Mesendoderm (in vitro differentiated cells): ENCODE measurements around the gene NGB.

Experiments
- DNase-seq: peaks from one replicate; pipeline ENCODE4 v3.0.0; 2013
- H2AK5ac ChIP-seq: 2 replicates; pipeline ENCODE4 v1.6.1; 2013; ENCODE audit warnings: low read length, inconsistent platforms
- H2BK120ac ChIP-seq: 2 replicates; pipeline ENCODE4 v1.6.1; 2013; ENCODE audit warnings: low read depth, mild to moderate bottlenecking, low read length, moderate library complexity, mixed read lengths
- H2BK15ac ChIP-seq: replicated peaks from 2 replicates; pipeline ENCODE4 v1.6.1; 2013; ENCODE audit warnings: low read depth, mild to moderate bottlenecking, moderate library complexity
- H2BK5ac ChIP-seq: 2 replicates; pipeline ENCODE4 v1.6.1; 2013; ENCODE audit warnings: low read length, inconsistent platforms
- H3K18ac ChIP-seq: 2 replicates; pipeline ENCODE4 v1.6.1; 2013; ENCODE audit warnings: mild to moderate bottlenecking, low read length, mixed read lengths
- H3K23ac ChIP-seq: one replicate; pipeline ENCODE4 v1.6.1; 2013; ENCODE audit warnings: low read length
- H3K27ac ChIP-seq: 2 replicates; pipeline ENCODE4 v1.5.1; 2013; ENCODE audit warnings: low read depth, mild to moderate bottlenecking, inconsistent platforms, low read length, moderate library complexity
- H3K27me3 ChIP-seq: 2 replicates; pipeline ENCODE4 v1.6.1; 2013; ENCODE audit warnings: low read length, control low read depth, mild to moderate bottlenecking, inconsistent platforms; ENCODE audit not compliant: insufficient read depth, poor library complexity
- H3K36me3 ChIP-seq: 2 replicates; pipeline ENCODE4 v1.6.1; 2013; ENCODE audit warnings: low read length, inconsistent platforms; ENCODE audit not compliant: control insufficient read depth, insufficient read depth
- H3K4ac ChIP-seq: one replicate; pipeline ENCODE4 v1.6.1; 2013; ENCODE audit warnings: low read depth, mild to moderate bottlenecking, low read length, moderate library complexity
- H3K4me1 ChIP-seq: 2 replicates; pipeline ENCODE4 v1.6.1; 2013; ENCODE audit warnings: low read depth, low read length, inconsistent platforms; ENCODE audit not compliant: control insufficient read depth
- H3K4me2 ChIP-seq: 2 replicates; pipeline ENCODE4 v1.6.1; 2013; ENCODE audit warnings: low read length
- H3K4me3 ChIP-seq: 2 replicates; pipeline ENCODE4 v1.5.1; 2013; ENCODE audit warnings: mild to moderate bottlenecking, low read length
- H3K56ac ChIP-seq: one replicate; pipeline ENCODE4 v1.6.1; 2013; ENCODE audit warnings: low read length
- H3K79me1 ChIP-seq: 2 replicates; pipeline ENCODE4 v1.6.1; 2013; ENCODE audit warnings: low read length, inconsistent platforms
- H3K79me2 ChIP-seq: 2 replicates; pipeline ENCODE4 v1.6.1; 2013; ENCODE audit warnings: mild to moderate bottlenecking, low read length; ENCODE audit not compliant: control insufficient read depth, insufficient read depth
- H3K9ac ChIP-seq: 2 replicates; pipeline ENCODE4 v1.6.1; 2013; ENCODE audit warnings: low read length, inconsistent platforms
- H4K5ac ChIP-seq: one replicate; pipeline ENCODE4 v1.6.1; 2013; ENCODE audit warnings: low read length
- H4K8ac ChIP-seq: one replicate; pipeline ENCODE4 v1.6.1; 2013; ENCODE audit warnings: low read depth, mild to moderate bottlenecking, control low read depth, low read length, moderate library complexity
- WGBS: extraction: QIAGEN DNeasy Blood & Tissue Kit; methylation state at CpG from one replicate; pipeline ENCODE4 v1.1.7; 2013; ENCODE audit warnings: low lambda C conversion rate, missing lambda C conversion rate; ENCODE audit not compliant: insufficient coverage; ENCODE audit errors: extremely low coverage; 5-methylcytosine and 5-hydroxymethylcytosine counted together

The NGB gene

DNA sequence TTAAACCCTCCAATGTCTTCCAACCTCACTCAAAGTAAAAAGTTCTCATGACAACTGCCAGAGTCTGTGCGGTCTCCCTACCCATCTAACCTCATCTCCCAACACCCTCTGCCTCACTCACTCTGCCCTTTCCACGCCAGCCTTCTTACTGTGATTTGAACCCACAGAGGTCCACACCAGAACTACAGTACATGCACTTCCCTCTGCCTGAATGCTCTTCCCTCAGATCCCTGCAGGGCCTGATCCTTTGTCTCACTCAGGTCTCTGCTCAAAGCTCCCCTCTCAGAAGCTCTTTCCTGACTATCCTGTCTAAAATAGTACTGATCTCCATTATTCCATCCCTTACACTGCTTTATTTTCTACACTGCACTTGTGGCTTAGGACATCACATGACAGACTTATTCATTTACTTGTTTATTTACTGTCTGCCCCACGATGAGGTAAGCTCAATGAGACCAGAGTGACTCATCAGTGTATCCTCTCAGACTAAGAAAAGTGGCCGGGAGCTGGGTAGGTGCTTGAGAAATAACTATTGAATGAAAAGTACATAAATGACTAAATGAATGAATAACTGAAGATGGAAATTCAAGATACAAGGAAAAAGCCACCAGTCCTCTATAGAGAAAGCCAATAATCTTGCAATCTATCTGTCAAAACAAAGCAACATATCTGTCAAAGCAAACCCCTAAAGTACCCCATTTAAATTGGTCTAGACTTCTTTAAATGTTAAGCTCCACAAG is 32.6 kb upstream of the NGB start:
- Histone ChIP-seq H2BK15ac (no peak overlapping the region), H3K4me3 (no peak overlapping the region), H3K23ac (no peak overlapping the region), H2BK120ac (no peak overlapping the region), H3K4me1 (peaks cover 2% of the 10 kb centered on the region), H4K5ac (no peak overlapping the region), H3K18ac (no peak overlapping the region), H2AK5ac (no peak overlapping the region), H3K79me2 (no peaks in the 10 kb centered on the region), H3K79me1 (no peaks in the 10 kb centered on the region), H3K4me2 (no peak overlapping the region), H3K36me3 (peaks cover 3% of the 10 kb centered on the region), H3K4ac (no peak overlapping the region), H3K27ac (peak overlapping the region; percentile 9), H4K8ac (no peak overlapping the region), H2BK5ac (no peak overlapping the region), H3K56ac (peak overlapping the region; percentile 62), H3K27me3 (no peaks in the 10 kb centered on the region), H3K9ac (peak overlapping the region; percentile 27)
- peak; percentile 86 for DNase-seq
- WGBS = no CpG with 5 or more reads among the region's 4 CpGs

DNA sequence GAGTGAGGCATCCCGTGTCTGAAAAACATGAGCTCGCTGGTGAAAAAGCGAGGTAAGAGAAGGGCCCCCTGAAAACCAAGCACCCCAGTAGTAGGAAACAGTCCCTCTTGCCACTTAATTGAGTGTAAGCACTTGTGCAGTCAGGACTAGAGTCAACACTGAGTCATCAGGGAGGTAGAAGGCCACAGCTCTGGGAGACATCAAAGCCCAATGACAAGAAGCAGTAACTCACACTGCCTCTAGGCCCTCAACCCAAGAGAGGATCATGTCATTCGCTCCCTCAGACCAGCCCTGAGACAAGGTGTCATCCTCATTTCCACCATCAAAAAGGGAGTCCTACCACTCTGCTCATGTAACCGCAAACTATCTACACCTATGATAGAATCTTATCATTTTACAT is 31.9 kb upstream of the NGB start:
- no peak overlapping the region for H3K27ac ChIP-seq

GRCh38 chr14:77301103-77301502 is 30.1 kb upstream of the NGB start:
- no peak overlapping the region for H2BK5ac ChIP-seq
- no peak overlapping the region for H3K18ac ChIP-seq
- no peaks in the 10 kb centered on the region for H3K79me1 ChIP-seq
- no peak overlapping the region for H3K9ac ChIP-seq
- no peak overlapping the region for H2AK5ac ChIP-seq
- no peaks in the 10 kb centered on the region for H3K79me2 ChIP-seq
- no peak overlapping the region for H3K27ac ChIP-seq
- H3K4ac ChIP-seq = no peak overlapping the region
- H3K4me3 ChIP-seq = no peak overlapping the region
- H4K5ac ChIP-seq = no peak overlapping the region
- no peak overlapping the region for H4K8ac ChIP-seq
- no peak overlapping the region for H2BK15ac ChIP-seq
- H3K56ac ChIP-seq = no peak overlapping the region
- H3K36me3 ChIP-seq = peaks cover 5% of the 10 kb centered on the region
- peak; percentile 93 for DNase-seq
- H3K4me2 ChIP-seq = no peak overlapping the region
- no peak overlapping the region for H3K23ac ChIP-seq
- H3K27me3 ChIP-seq = no peaks in the 10 kb centered on the region
- peaks cover 2% of the 10 kb centered on the region for H3K4me1 ChIP-seq
- no peak overlapping the region for H2BK120ac ChIP-seq
- WGBS = no CpG with 5 or more reads among the region's 10 CpGs

More for the DNA sequence above, 31.9 kb upstream of the NGB start:
- peak; percentile 78 for DNase-seq
- no peak overlapping the region for H3K4me2 ChIP-seq
- no peaks in the 10 kb centered on the region for H3K27me3 ChIP-seq
- H3K79me2 ChIP-seq = no peaks in the 10 kb centered on the region
- no peaks in the 10 kb centered on the region for H3K79me1 ChIP-seq
- H3K4me3 ChIP-seq = no peak overlapping the region
- no peak overlapping the region for H3K9ac ChIP-seq
- no peak overlapping the region for H2BK5ac ChIP-seq
- no peak overlapping the region for H3K56ac ChIP-seq
- H2AK5ac ChIP-seq = no peak overlapping the region
- H3K18ac ChIP-seq = no peak overlapping the region
- no peak overlapping the region for H3K23ac ChIP-seq
- H2BK120ac ChIP-seq = no peak overlapping the region
- H3K4me1 ChIP-seq = peaks cover 2% of the 10 kb centered on the region
- no peak overlapping the region for H4K5ac ChIP-seq
- no peak overlapping the region for H2BK15ac ChIP-seq
- H3K4ac ChIP-seq = no peak overlapping the region
- WGBS = no CpG with 5 or more reads among the region's 5 CpGs
- H4K8ac ChIP-seq = no peak overlapping the region
- peaks cover 5% of the 10 kb centered on the region for H3K36me3 ChIP-seq

DNA sequence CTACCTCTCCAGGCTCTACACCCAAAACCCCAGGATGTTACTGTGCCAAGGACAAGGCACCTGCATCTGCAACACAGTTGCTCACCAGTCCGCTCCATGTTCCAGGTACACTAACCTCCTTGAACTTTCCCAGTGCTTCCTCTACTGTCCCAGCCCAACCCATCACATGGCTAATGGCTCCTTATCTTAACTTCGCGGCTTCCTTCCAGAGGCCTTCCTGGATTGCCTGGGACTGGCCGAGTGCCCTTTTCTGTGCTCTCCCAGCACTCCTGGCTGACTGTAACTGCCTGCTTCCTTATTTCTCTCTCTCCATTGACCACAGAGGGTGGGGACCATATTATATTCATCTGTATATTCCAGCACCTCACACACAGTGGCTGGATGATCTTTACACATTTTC is 28.8 kb upstream of the NGB start:
- H3K18ac ChIP-seq = no peak overlapping the region
- H3K79me2 ChIP-seq = no peaks in the 10 kb centered on the region
- no peak overlapping the region for H2BK15ac ChIP-seq
- H3K36me3 ChIP-seq = peaks cover 3% of the 10 kb centered on the region
- H3K4me2 ChIP-seq = no peak overlapping the region
- no peak for DNase-seq
- H3K4me1 ChIP-seq = peaks cover 2% of the 10 kb centered on the region
- no peak overlapping the region for H2BK5ac ChIP-seq
- no peak overlapping the region for H2AK5ac ChIP-seq
- no peak overlapping the region for H3K56ac ChIP-seq
- no peak overlapping the region for H4K5ac ChIP-seq
- no peak overlapping the region for H3K27ac ChIP-seq
- no peak overlapping the region for H3K9ac ChIP-seq
- no peak overlapping the region for H2BK120ac ChIP-seq
- no peaks in the 10 kb centered on the region for H3K27me3 ChIP-seq
- no peaks in the 10 kb centered on the region for H3K79me1 ChIP-seq
- H3K4ac ChIP-seq = no peak overlapping the region
- H3K4me3 ChIP-seq = no peak overlapping the region
- no peak overlapping the region for H4K8ac ChIP-seq
- no peak overlapping the region for H3K23ac ChIP-seq
- WGBS = no CpG with 5 or more reads among the region's 4 CpGs

- Histone ChIP-seq H3K27ac (no peak overlapping the region), H3K4me1 (no peaks in the 10 kb centered on the region)
- WGBS = no CpG with 5 or more reads among the region's 8 CpGs
These were observed 25.9 kb upstream of the NGB start for GRCh38 chr14:77296906-77297305.

DNA sequence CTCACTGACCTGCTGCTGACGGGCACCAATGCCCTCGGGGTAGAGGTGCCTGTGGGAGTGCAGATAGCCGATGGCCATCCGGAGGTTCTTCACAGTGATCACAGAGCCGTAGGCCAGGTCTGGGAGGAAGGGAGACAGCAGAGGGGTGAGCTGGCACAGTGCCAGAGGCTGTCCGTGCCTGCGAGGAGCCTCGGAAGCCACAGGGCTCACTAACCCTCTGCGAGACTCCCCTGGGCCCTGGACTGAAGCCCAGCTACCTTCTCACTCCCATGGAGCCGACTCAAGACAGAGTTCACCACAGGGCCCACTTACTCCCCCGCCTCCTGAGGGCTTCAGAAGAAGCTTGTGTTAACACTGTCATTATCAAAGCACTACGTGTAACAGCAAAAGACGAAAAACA is 25.1 kb upstream of the NGB start:
- H4K5ac ChIP-seq = no peak overlapping the region
- no peaks in the 10 kb centered on the region for H3K4me1 ChIP-seq
- no peak overlapping the region for H3K9ac ChIP-seq
- H3K27me3 ChIP-seq = no peaks in the 10 kb centered on the region
- H3K4me3 ChIP-seq = no peak overlapping the region
- no peak overlapping the region for H3K4me2 ChIP-seq
- H2AK5ac ChIP-seq = no peak overlapping the region
- H3K56ac ChIP-seq = no peak overlapping the region
- H3K79me1 ChIP-seq = no peaks in the 10 kb centered on the region
- no peak overlapping the region for H2BK120ac ChIP-seq
- no peak overlapping the region for H2BK15ac ChIP-seq
- WGBS = no CpG with 5 or more reads among the region's 13 CpGs
- no peak overlapping the region for H3K23ac ChIP-seq
- H3K36me3 ChIP-seq = peaks cover 2% of the 10 kb centered on the region
- no peak overlapping the region for H4K8ac ChIP-seq
- H2BK5ac ChIP-seq = no peak overlapping the region
- H3K27ac ChIP-seq = no peak overlapping the region
- no peaks in the 10 kb centered on the region for H3K79me2 ChIP-seq
- no peak overlapping the region for H3K4ac ChIP-seq
- DNase-seq = no peak
- H3K18ac ChIP-seq = no peak overlapping the region

More at GRCh38 chr14:77296906-77297305, 25.9 kb upstream of the NGB start:
- H3K23ac ChIP-seq = no peak overlapping the region
- no peak for DNase-seq
- H2BK120ac ChIP-seq = no peak overlapping the region
- H3K18ac ChIP-seq = no peak overlapping the region
- no peaks in the 10 kb centered on the region for H3K79me2 ChIP-seq
- H3K56ac ChIP-seq = no peak overlapping the region
- H4K8ac ChIP-seq = no peak overlapping the region
- H3K4me3 ChIP-seq = no peak overlapping the region
- no peak overlapping the region for H2AK5ac ChIP-seq
- H4K5ac ChIP-seq = no peak overlapping the region
- H3K4me2 ChIP-seq = no peak overlapping the region
- no peak overlapping the region for H2BK15ac ChIP-seq
- H3K79me1 ChIP-seq = no peaks in the 10 kb centered on the region
- no peaks in the 10 kb centered on the region for H3K27me3 ChIP-seq
- H3K9ac ChIP-seq = no peak overlapping the region
- H3K36me3 ChIP-seq = peaks cover 2% of the 10 kb centered on the region
- no peak overlapping the region for H3K4ac ChIP-seq
- no peak overlapping the region for H2BK5ac ChIP-seq
